GM19239 (cell line): ENCODE data around the gene SORCS2.

Experiments
- DNase-seq: peaks from one replicate; pipeline ENCODE4 v3.0.0; 2011; ENCODE audit warnings: low spot score; ENCODE audit not compliant: insufficient read length
- FAIRE-seq: peaks from 2 replicates; lab custom pipeline; 2011; peaks lifted over from hg19 to GRCh38; lab: Jason Lieb, UNC

SORCS2 gene

DNA sequence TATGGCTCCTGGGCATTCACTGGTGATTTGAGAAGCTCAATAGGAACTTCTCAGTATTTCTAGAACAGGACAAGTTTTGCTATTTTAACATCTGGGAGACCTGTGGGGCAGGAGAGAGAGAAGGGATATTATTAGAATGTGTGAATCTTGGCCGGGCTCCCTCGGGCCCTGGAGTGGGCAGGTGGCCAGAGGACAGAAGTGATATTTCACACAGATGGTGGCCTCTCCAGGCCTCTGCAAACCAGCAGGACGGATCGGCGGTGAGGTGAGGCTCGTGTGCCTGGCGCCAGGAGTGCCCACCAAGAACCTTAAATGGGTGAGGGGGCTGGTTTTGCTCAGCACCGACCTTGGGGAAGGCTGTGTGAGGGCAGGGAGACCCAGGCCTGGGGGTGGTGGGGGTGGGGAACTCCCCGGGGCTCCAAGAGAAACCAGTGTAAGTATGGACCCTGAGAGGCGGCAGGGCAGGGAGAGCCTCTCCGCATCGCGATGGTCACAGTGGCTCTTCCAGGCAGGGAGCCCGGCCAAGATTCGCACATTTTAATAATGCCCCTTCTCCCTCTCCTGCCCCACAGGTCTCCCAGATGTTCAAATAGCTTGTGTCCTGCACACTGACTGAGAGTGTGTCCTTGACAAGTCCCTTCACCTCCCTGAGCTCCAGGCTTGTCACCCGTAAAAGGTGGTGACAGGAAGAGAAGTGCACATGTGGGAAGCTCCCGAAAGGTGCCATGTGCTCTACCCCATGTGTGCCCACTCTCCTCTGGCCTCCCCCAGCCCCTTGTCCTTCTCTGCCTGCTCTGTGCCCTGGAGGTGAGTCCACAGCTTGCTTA is 64.9 kb downstream of the SORCS2 start:
- FAIRE-seq (no peak), DNase-seq (no peak)

DNA sequence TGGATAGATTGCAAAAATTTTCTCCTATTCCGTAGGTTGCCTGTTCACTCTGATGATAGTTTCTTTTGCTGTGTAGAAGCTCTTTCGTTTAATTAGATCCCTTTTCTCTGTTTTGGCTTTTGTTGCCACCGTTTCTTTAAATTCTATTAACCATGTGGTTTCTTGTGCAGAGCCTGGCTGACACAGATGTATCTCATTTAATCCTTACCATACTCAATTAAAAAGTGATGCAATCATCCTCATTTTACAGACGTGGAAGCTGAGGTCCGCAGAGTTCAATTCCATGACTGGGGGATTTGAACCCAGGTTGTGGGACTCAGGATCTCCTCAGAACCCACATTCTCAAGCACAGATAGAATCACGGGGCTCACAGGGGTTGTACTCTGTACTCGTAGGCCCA is 66.7 kb downstream of the SORCS2 start:
- FAIRE-seq (no peak), DNase-seq (no peak)

DNA sequence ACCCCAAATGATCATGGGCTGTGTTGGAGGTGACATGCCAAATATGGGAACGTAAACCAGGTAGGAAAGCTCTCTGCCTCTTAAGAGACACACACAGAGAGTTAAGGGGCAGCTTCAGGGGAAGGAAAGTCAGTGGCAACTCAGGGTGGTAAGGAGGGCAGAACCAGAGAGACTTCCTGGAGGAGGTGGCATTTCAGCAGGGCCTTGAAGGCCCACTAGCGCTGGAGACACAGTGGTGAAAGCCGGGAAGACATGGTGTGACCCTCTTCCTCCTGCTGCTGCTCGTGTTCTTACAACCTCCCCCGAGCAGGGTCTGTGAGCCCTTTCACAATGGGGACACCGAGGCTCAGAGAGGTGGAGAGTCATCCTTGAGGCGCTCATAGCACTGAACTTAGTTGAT is 68.2 kb downstream of the SORCS2 start:
- FAIRE-seq (no peak), DNase-seq (no peak)

DNA sequence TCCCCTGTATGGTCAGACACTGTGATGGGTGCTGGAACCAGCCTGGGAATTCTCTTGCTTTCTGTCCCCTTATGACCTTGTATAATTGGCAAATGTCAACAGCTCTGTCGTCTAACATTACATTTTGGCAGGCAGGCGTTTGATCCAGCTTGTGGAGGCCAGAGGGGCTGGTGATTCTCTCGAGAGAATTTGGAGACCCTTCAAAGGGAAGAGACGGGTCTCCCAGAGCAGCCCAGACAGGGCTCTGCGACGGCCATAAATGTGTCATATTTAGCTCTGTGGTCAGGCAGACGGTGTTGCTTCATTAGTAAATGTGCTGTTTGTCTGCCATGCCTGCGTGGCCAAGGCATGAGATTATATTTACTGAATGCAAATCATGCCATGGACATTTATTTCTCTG is 68.7 kb downstream of the SORCS2 start:
- no peak for DNase-seq
- no peak for FAIRE-seq

DNA sequence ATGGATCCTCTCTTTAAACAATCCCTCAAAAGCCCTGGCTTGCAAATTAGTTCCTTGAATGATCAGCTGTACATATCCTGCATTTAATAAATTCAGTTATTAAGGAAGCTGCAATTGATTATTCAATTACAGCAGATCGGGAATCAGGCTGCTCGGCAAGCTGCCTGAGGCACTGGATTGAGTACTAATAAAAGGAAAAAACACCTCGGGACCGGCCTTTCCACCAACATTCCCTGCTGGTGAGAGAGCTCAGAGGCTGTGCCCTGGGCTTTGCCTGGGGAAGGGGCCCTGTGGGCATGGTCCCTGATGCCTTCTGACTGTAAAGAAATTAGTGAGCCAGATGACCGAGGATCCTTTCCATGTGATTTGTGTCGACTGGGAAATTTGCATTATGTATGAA is 69.2 kb downstream of the SORCS2 start:
- no peak for FAIRE-seq
- no peak for DNase-seq

DNA sequence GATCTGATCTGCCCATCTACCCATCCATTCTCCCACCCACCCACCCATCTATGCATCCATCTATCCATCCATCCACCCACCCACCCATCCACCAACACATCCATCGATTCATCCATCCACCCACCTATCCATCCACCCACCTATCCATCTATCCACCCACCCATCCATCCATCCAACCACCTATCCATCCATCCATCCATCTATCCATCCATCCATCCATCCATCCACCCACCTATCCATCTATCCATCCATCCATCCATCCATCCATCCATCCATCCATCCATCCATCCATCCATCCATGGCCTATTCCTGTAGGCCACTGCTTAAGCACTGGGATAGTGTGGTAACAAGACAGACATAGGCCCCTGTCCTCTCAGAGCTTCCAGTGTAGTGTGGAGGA is 69.8 kb downstream of the SORCS2 start:
- FAIRE-seq = no peak
- DNase-seq = no peak

DNA sequence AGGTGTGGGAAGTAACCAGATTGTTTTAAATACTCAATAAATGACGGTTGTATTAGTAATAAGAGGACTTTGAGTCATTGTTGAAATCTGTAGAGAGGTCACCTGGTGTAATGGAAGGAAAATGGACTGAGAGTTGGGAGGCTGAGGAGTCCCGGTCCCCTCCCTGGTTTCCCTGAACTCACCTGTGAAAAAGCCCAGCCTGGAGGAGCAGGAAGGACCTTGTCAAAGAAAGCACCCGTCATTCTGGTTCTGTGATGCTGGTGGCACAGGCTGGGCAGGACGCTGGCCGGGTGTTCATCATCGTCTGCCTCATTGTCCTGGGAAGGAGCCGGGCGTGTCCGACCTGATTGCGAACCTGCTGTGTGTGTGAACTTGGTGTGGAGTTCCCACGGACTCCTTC is 70.8 kb downstream of the SORCS2 start:
- DNase-seq (no peak), FAIRE-seq (no peak)

DNA sequence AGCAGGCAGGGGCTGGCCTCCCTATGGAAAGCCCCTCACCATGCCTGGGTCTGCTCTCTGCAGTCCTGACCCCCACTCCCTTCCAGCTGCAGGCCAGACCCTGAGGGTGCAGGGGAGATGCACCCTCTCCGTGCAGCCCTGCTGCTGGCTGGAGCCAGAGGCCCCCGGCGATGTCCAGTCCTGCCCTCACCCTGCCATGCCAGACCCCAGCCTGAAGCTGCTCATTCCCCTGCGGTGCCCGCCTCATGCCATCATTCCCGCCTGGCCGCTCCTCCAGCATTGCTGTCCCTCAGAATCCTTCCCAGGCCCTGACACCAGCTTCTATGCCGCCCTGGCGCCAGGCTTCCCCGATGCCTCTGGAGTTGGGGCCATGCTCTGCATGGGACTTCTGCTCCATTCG is 72.4 kb downstream of the SORCS2 start:
- DNase-seq (no peak), FAIRE-seq (no peak)

DNA sequence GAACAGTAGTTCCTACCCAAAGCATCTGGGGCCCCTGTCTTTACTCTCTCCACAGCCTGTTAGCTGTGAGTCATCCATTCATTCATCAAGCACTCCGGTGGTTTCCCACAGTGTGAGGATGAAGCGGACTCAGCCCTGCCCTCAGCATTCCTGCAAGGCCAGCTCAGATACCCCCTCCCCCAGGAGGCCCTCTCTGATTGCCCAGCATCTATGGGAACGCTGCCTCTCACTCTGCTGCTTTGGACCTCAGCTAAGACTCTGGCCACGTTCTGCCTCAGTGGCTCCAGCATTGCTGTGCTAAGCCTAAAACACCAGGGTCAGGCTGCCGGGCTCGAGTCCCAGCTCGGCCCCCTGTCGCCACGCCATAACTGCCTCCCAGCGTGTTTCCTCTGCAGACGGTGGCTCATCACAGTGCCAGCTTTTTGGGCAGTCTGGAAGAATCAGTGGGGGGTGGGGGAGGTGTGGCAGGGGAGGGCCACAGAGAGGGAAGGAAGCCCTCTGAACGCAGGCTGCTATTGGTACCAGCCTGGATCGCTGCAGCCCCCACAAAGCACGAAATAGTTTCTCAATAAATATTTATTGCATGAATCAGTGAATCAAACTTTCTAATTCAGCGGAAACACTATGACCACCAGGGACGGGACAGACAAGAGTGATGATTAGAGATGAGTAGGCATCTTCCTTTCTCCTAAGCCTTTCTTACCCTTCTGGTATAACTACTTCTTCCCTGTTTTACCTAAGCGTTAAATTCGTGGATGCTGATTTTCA is 74.4 kb downstream of the SORCS2 start:
- FAIRE-seq = no peak
- DNase-seq = no peak

DNA sequence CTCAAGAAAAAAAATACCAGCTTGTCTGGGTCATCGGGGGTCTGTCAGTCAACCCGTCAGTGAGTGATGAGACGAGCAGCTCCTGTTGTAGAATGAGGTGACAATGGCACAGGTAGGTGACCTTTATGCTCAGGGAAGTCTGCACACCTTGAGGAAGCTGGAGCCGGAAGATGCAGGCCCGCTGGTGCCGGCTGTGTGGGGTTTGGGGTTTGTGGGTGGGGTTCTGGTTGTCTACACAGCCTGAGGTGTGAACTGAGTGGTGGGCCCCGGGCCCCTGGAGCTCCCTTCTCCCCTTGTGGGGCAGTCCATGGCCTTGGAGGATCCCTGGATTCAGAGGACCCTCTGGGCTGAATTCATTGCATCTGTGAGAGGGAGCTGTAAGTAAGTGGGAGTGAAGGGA is 75.5 kb downstream of the SORCS2 start:
- DNase-seq (no peak), FAIRE-seq (no peak)

DNA sequence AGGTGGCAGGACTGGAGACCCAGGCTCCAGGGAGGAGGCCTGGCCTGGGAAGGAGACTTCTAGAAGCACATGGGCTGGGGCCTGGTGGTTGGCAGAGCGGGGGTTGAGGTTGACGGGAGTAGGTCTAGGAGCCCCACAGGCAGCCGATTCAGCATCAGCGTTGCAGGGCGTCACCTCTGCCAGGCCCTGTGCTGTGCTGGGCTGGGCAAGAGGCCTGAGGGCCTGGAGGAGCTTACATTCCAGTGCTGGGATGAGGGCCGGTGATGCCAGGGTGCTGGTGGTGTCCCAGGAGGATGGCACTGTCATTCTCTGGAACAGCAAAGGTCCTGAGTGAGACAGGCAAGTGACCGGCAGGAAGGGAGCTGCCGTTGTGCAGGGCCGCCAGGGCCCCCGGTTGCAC is 76.6 kb downstream of the SORCS2 start:
- no peak for FAIRE-seq
- no peak for DNase-seq

DNA sequence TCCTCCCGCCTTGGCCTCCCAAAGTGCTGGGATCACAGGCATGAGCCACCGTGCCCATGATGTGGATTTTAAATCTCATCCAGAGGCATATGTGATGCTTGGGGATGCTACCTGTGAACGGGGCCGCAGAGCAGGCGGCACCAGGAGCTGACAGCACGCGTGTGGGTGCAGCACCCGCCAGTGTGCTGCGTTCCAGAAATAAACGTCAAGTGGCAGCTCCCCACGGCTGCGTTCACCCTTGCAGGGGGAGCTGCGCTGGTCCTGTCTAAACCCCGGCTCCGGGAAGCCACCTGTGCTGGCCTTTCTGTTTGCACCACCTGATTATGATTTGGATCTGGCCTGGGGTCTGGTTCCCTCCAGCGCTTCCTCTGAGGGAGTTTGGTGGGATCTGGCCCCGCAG is 77.8 kb downstream of the SORCS2 start:
- DNase-seq (no peak), FAIRE-seq (no peak)

DNA sequence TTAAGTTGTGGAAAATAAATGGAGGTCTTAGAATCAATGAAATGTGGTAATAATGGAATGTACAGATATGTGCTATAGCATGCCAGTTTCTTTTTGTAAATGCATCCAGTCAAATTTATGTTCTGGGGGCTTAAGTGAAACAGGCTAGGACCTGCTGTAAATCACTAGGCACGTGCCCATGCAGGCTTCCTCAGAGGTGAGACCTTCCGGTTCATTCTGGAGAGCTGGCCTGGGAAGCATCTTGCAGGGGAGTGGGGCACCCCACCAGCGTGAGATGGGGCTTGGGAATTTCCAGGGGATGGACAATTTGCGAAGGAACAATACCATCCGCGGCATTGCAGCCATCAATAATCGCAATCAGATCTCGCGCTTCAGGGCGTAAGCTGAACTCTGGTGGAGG is 80.1 kb downstream of the SORCS2 start:
- no peak for DNase-seq
- FAIRE-seq = no peak

DNA sequence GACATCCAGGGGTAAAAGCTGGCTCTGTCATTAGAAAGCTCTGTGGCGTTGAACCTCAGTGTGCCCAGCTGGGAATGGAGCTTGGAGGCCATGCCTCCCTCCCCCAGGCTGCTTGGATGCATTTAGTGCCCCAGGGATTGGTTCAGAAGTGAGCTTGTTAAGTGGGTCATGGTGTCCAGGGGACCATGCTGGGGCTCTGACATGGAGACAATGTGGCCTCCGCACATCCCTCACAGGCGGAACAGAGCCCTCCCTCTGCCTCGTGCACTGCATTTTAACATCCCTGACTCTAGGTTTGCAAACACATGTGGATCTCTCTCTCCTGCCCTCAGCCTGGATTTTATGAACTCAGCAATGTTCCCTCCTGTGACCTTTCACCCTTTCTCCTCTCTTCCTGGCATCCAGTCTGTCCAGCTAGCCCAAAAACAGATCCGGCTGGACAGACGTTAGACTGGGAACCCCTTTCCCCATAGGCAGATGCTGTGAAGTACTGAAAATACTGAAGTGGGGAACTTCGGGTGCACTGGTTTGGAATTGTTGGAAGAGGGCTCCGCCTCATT is 81.5 kb downstream of the SORCS2 start:
- FAIRE-seq (no peak), DNase-seq (no peak)

DNA sequence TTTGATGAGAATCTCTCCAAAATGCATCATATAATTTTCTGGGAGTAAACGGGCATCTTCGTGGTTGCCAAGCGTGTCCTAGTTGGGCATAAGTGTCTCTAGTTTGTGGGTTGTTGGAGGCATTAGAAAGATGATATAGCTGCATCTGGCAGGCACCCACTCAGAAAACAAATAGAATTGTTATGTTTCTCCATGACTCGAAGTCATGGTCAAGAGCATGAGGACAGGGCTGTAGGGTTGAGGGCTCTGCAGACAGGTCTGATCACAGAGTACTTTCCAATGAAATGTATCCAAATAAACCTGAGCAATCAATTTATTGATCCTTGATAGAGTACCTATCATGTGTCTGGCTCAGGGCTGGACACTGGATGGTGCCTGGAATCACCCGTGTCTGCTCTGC is 82.7 kb downstream of the SORCS2 start:
- no peak for FAIRE-seq

DNA sequence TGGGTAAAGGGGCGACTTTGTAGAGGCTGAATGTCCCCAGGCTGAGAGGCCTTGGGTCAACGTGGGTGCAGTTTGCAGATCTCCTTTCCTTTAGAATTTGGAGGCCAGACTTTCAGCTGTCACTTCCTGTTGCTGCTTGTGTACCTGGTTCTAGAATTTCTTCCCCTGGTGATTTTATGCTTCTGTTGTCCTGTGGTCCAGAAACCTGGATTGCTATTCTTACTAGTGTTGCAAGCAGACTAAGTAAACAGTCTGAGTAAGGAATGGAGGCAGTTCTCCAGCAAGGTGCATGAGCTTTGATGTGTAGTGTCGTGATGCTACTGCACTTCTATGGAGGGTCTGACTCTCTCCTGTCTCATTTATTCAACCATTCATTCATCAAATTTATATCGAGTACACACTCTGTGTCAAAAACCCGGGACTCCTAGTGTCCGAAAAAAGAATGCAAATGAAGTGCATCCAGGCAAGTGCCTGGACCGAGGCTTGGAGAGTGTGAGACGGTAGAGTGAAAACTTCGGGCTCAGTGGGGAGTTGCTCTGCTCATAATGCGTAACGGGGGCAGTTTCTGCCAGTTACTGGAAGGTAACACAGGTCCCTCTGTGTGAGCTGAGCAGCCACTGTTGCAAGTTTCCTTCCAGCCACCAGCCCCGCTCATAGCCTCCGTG is 83.3 kb downstream of the SORCS2 start:
- DNase-seq = no peak
- FAIRE-seq = no peak

More for the DNA sequence above, 82.7 kb downstream of the SORCS2 start:
- DNase-seq = no peak

DNA sequence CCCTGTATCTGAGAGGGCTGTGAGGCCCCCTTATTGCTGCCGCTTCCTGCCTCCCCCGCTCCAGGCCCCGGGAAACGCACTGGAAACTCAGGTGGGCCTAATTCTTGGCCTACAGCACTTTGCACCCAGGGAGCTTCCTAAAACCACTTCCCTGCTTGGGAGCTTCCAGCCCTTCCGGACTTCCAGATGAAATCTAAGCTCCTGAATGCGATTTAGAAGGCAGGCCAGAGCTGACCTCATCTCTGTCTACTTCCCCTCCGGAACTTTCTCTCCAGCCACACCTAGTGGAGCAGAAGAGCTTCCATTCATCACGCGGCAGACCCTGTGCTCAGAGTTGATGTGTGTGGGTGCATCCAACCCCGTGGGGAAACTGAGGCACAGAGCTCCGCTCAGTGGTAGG is 84.2 kb downstream of the SORCS2 start:
- DNase-seq (no peak), FAIRE-seq (no peak)

DNA sequence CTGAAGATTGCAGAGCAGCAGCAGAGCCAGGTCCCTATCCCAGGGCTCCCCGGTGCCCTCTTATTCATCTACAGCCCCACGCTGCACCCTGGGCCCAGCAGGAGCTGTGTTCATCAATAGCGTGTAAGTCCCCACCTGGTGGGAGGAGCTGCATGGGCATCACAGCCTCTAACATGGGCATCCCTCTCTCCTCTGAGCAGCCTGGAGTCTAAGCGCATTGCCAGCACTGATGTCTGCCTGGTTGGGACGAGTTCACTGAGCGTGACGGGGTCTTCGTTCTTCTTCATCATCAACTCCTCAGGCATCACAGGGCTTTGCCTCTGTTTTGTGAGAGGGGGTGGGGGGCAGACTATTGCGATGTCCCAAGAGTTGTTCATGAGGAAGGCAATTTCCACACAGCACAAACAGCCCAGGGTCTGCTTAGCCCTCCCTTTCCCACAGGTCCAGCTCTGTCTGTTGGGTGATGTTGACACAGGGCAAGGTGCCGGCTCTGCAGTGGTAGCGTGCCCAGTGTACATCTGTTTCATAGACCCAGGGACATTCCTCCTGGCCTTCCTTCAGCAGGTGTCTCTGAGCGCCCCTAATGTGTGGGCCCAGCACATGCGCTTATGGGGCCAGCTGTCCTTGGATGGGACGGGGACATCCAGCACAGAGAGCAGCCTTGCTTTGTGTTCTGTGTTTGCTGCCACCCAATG is 85.9 kb downstream of the SORCS2 start:
- DNase-seq (no peak), FAIRE-seq (no peak)

DNA sequence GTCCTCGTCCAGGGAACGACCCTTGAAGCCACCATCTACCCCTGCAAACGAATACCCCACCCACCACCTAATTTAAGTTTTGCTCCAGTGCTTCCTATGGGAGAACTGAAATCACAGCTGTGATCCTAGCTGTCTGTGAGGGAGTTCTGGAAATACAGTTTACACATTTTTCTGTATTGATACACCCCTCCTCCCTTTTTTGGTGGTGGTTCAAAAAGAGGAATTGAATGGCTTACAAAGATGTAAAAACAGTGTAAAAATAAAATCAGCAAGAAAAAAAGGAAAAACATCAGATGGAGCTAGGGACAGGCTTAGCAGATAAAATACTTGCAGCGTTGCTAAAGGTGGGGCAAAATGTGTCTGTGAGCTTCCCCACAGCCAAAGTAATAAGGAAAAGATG is 86.6 kb downstream of the SORCS2 start:
- FAIRE-seq (no peak), DNase-seq (no peak)

DNA sequence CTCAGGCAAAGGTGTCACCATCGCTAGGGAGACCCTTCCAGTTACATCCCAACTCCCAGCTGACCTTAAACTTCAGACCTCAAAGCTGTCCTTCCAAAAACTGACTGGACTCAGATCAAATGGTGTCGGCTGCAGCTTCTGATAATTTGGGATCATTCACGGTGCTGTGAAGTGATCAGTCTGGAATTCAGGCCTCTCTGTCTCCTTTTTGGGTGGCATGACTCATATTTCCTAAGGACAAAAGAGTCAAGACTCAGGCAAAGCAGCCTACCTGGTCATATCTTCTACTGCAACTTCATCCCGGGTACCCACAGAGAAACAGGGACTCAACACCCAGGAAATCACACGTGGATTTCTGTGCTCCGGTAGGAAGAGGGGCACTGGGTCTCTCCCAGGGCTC is 87.6 kb downstream of the SORCS2 start:
- no peak for FAIRE-seq
- no peak for DNase-seq
